Endothelial cell of umbilical vein (primary cell): ENCODE measurements around the gene FBXO11. TPM values are rescaled to one million over a fixed set of nuclear protein-coding genes. Genes with fewer than 3 reads are reported as not detected.

ENCODE experiments used
- BruUV-seq: library from RNA; stranded (reverse); fragments of 400-500 nt; replicated peaks from 2 replicates; lab custom pipeline; 2021; lab: Mats Ljungman, UMichigan
- CTCF ChIA-PET: fragments of 300-600, 350-600 bp; sonication (Branson Sonifier 250); formaldehyde crosslinking; loops from one replicate; lab custom pipeline; 2021; ENCODE audit warnings: antibody characterized with exemption, inconsistent platforms; lab: Charles Lee
- POLR2A ChIA-PET: fragments of 300-600, 350-600 bp; sonication (Branson Sonifier 250); formaldehyde crosslinking; loops from one replicate; lab custom pipeline; 2021; ENCODE audit warnings: antibody characterized with exemption, inconsistent platforms; lab: Charles Lee
- DNase-seq: peaks from one replicate; pipeline ENCODE4 v3.0.0-alpha.2; 2011; ENCODE audit warnings: low read depth, low spot score
- FAIRE-seq: peaks from 2 replicates; lab custom pipeline; 2011; peaks lifted over from hg19 to GRCh38; lab: Jason Lieb, UNC
- H2AFZ ChIP-seq: 2 replicates; pipeline ENCODE4 v1.6.0; 2012; ENCODE audit warnings: low read depth, low read length, control low read depth, inconsistent platforms
- H3K27ac ChIP-seq: 2 replicates; pipeline ENCODE4 v1.5.1; 2011; ENCODE audit warnings: low read depth, mild to moderate bottlenecking, control low read depth, low read length, moderate library complexity; ENCODE audit not compliant: insufficient read depth
- H3K27me3 ChIP-seq, 2 experiments: 2 replicates each; pipeline versions ENCODE4 v1.6.0 to v1.6.1; 2011; ENCODE audit warnings: low read length in 2 of 2, mixed read lengths in 1 of 2; ENCODE audit not compliant: control insufficient read depth in 2 of 2, insufficient read depth in 2 of 2
- H3K36me3 ChIP-seq, 2 experiments: 2 replicates in 1 of 2; 3 replicates in 1 of 2; pipeline ENCODE4 v1.5.1; 2011; ENCODE audit warnings: low read length in 2 of 2, mild to moderate bottlenecking in 1 of 2, moderate library complexity in 1 of 2; ENCODE audit not compliant: control insufficient read depth in 2 of 2, insufficient read depth in 2 of 2; ENCODE audit errors: extremely low read depth in 1 of 2
- H3K4me1 ChIP-seq: 3 replicates; pipeline ENCODE4 v1.5.1; 2011; ENCODE audit warnings: mild to moderate bottlenecking, low read length; ENCODE audit not compliant: control insufficient read depth, insufficient read depth; ENCODE audit errors: extremely low read depth
- H3K4me2 ChIP-seq: 2 replicates; pipeline ENCODE4 v1.6.1; 2011; ENCODE audit warnings: low read length, control low read depth, mixed read lengths; ENCODE audit not compliant: insufficient read depth
- H3K4me3 ChIP-seq, 3 experiments: fragments of 200-600 bp in 1 of 3; sonication (generic), shearing (Covaris generic) in 1 of 3; replicated peaks in 1 of 3; 2 replicates each; pipeline ENCODE4 v1.5.1; 2011 to 2016; ENCODE audit warnings: control low read depth in 3 of 3, low read length in 3 of 3, mild to moderate bottlenecking in 2 of 3, inconsistent platforms in 1 of 3, low read depth in 1 of 3, moderate library complexity in 1 of 3; ENCODE audit not compliant: insufficient read depth in 1 of 3
- H3K79me2 ChIP-seq: 2 replicates; pipeline ENCODE4 v1.6.0; 2012; ENCODE audit warnings: low read length, inconsistent platforms; ENCODE audit not compliant: control insufficient read depth, insufficient read depth
- H3K9ac ChIP-seq: replicated peaks from 2 replicates; pipeline ENCODE3; 2011; ENCODE audit warnings: low read length, control low read depth; ENCODE audit not compliant: insufficient read depth; ENCODE audit errors: extremely low read depth
- H3K9me1 ChIP-seq: replicated peaks from 3 replicates; pipeline ENCODE4 v1.6.0; 2011; ENCODE audit warnings: mild to moderate bottlenecking, low read length; ENCODE audit not compliant: control insufficient read depth, insufficient read depth; ENCODE audit errors: extremely low read depth
- H3K9me3 ChIP-seq: replicated peaks from 2 replicates; pipeline ENCODE4 v1.5.1; 2012; ENCODE audit warnings: low read length, inconsistent platforms; ENCODE audit not compliant: control insufficient read depth, insufficient read depth
- H4K20me1 ChIP-seq: replicated peaks from 2 replicates; pipeline ENCODE3; 2011; ENCODE audit warnings: mild to moderate bottlenecking, low read length; ENCODE audit not compliant: control insufficient read depth, insufficient read depth; ENCODE audit errors: extremely low read depth
- EZH2 ChIP-seq: IDR thresholded peaks from 2 replicates; pipeline ENCODE4 v1.6.1; 2012; ENCODE audit warnings: borderline replicate concordance, low read depth, mild to moderate bottlenecking, moderate library complexity, low read length, inconsistent platforms; ENCODE audit not compliant: severe bottlenecking
- FOS ChIP-seq: IDR thresholded peaks from 2 replicates; pipeline ENCODE4 v1.6.1; 2011; ENCODE audit warnings: mild to moderate bottlenecking, low read length, moderate library complexity, borderline replicate concordance; ENCODE audit not compliant: insufficient read depth
- GATA2 ChIP-seq: IDR thresholded peaks from 2 replicates; pipeline ENCODE4 v1.7.0; 2011; ENCODE audit warnings: low read depth, mild to moderate bottlenecking, moderate library complexity, mixed read lengths, low read length; ENCODE audit not compliant: insufficient read length, insufficient read depth
- JUN ChIP-seq: IDR thresholded peaks from 2 replicates; pipeline ENCODE4 v1.6.1; 2011; ENCODE audit warnings: borderline replicate concordance, low read depth; ENCODE audit not compliant: insufficient read length, insufficient read depth
- MYC ChIP-seq: IDR thresholded peaks from one replicate; pipeline ENCODE4 v1.6.1; 2011; ENCODE audit warnings: mild to moderate bottlenecking, low read depth, low read length
- POLR2A ChIP-seq: IDR thresholded peaks from 2 replicates; pipeline ENCODE4 v1.6.1; 2012; ENCODE audit warnings: low read depth, mild to moderate bottlenecking, control low read depth, low read length
- POLR2AphosphoS5 ChIP-seq: IDR thresholded peaks from 2 replicates; pipeline ENCODE4 v1.6.1; 2012; ENCODE audit warnings: low read depth, mild to moderate bottlenecking, control low read depth, low read length, moderate library complexity; ENCODE audit not compliant: insufficient read depth
- dilution Hi-C: fragments of 300-500 bp; cut with MboI; formaldehyde crosslinking; loops from one replicate; pipeline ENCODE4 v1.15.0; 2019; ENCODE audit warnings: low sequenced_read_pairs; ENCODE audit not compliant: extremely low pct_ligation_motif_present
- intact Hi-C: fragments of 100-400 bp; cut with micrococcal nuclease; formaldehyde crosslinking; loops from one replicate; pipeline ENCODE4 v1.10.0; 2022
- polyA plus RNA-seq, 4 experiments: library from polyadenylated mRNA; depleted of rRNA in 3 of 4; stranded (reverse) in 3 of 4; unstranded in 1 of 4; fragments of >200 nt; gene quantifications; 2 replicates each; pipeline versions ENCODE4 v1.2.1 to v1.2.3, GENCODE V29; 2011 to 2012; ENCODE audit warnings: missing spikeins in 1 of 4
- total RNA-seq: library from RNA; stranded (reverse); gene quantifications from 2 replicates; pipeline ENCODE4 v1.2.3, GENCODE V29; 2021
- TF ChIP-seq, protein P1 (sequence below), 2 donors: IDR thresholded peaks; 1 replicate in 1 of 2; 2 replicates in 1 of 2; pipeline ENCODE4 v1.5.1; 2011; ENCODE audit warnings: low read length in 2 of 2, mild to moderate bottlenecking in 2 of 2, moderate library complexity in 2 of 2, control low read depth in 1 of 2, inconsistent platforms in 1 of 2, low read depth in 1 of 2; ENCODE audit not compliant: insufficient read depth in 1 of 2; ENCODE audit errors: extremely low read depth in 1 of 2
- TF ChIP-seq, protein P2 (sequence below): IDR thresholded peaks from 2 replicates; pipeline ENCODE4 v1.6.1; 2011; ENCODE audit not compliant: insufficient read depth, insufficient read length

Gene FBXO11
- total and polyA plus RNA-seq, 2 donors (not counting 3 experiments of a cell fraction or from before 2014, with no cell fraction given): 23.4 to 59.6 TPM

DNA sequence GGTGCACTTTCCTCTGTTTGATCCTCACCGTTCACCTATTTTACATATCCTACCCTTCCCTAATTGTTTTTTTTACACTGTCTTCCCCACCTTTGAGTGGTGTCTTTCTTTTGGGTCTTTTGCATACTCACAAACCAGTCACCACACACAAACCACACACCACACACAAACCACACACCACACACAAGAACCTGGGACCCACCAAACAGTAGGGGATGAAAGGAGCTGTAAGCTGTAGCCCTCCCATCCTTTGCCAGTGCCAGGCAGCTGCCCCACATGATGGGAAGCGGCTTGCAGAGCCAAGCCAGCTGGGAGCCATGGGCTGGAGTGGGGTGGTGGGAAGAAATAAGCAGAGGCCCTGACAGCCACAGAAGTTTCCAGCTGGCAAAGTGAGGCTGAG, 162.2 kb downstream of the FBXO11 start:
- intact Hi-C loops: no loop called here
- Histone ChIP-seq H3K4me1 (no peaks in the 10 kb centered on the region), H3K27ac (no peak overlapping the region), H3K36me3 (no peaks in the 10 kb centered on the region), H3K9ac (no peak overlapping the region), H3K4me3 (no peak overlapping the region), H2AFZ (no peak overlapping the region), H3K9me3 (no peaks in the 10 kb centered on the region), H3K9me1 (no peaks in the 10 kb centered on the region), H3K4me2 (no peak overlapping the region), H4K20me1 (no peaks in the 10 kb centered on the region), H3K27me3 (peaks cover 2 to 4% of the 10 kb centered on the region in 2 experiments), H3K79me2 (no peaks in the 10 kb centered on the region)
- dilution Hi-C loops: no loop called here
- POLR2A ChIA-PET: interaction anchor here (0.6 kb wide), 1 partner anchor 132 kb away, joined by 5 read pairs; no protein-coding TSS in a partner anchor
- no TSS peak for BruUV-seq
- CTCF ChIA-PET: interaction anchor here (1.8 kb wide), 1 partner anchor 24 kb away, joined by 5 read pairs; no protein-coding TSS in a partner anchor
- DNase-seq (no peak), FAIRE-seq (no peak)
- TF ChIP-seq POLR2AphosphoS5: no peak
- no peak for TF ChIP-seq JUN
- no peak for TF ChIP-seq MYC
- TF ChIP-seq GATA2: no peak
- TF ChIP-seq EZH2: no peak
- TF ChIP-seq, protein P1, sequence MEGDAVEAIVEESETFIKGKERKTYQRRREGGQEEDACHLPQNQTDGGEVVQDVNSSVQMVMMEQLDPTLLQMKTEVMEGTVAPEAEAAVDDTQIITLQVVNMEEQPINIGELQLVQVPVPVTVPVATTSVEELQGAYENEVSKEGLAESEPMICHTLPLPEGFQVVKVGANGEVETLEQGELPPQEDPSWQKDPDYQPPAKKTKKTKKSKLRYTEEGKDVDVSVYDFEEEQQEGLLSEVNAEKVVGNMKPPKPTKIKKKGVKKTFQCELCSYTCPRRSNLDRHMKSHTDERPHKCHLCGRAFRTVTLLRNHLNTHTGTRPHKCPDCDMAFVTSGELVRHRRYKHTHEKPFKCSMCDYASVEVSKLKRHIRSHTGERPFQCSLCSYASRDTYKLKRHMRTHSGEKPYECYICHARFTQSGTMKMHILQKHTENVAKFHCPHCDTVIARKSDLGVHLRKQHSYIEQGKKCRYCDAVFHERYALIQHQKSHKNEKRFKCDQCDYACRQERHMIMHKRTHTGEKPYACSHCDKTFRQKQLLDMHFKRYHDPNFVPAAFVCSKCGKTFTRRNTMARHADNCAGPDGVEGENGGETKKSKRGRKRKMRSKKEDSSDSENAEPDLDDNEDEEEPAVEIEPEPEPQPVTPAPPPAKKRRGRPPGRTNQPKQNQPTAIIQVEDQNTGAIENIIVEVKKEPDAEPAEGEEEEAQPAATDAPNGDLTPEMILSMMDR (IDR thresholded peaks at IDR 0.05; ENCODE audit: extremely low read depth in 1 of 2, insufficient read depth in 1 of 2, low read depth in 1 of 2, low read length in 2 of 2): no peak
- TF ChIP-seq FOS: no peak
- TF ChIP-seq, protein P2, sequence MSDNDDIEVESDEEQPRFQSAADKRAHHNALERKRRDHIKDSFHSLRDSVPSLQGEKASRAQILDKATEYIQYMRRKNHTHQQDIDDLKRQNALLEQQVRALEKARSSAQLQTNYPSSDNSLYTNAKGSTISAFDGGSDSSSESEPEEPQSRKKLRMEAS: no peak
- TF ChIP-seq POLR2A: no peak
